OCI-LY1 (cell line): ENCODE results near the gene GALNTL6.
"Not testable (repeated sequence)": the region's sequence is repeated elsewhere in the genome, so short reads cannot be mapped to it uniquely, and the experiment has no call there.

Experiments used
- H2AFZ ChIP-seq: fragments of 200-600 bp; sonication (generic), shearing (Covaris generic); 2 replicates; pipeline ENCODE4 v1.6.0; 2014; ENCODE audit warnings: antibody characterized with exemption, mild to moderate bottlenecking, low read length
- H3F3A ChIP-seq: fragments of 200-600 bp; sonication (generic), shearing (Covaris generic); 2 replicates; pipeline ENCODE4 v1.6.0; 2014; ENCODE audit warnings: mild to moderate bottlenecking, antibody characterized with exemption, low read length, moderate library complexity; ENCODE audit not compliant: insufficient read depth
- H3K27ac ChIP-seq: fragments of 200-600 bp; sonication (generic); 2 replicates; pipeline ENCODE4 v1.5.1; 2014; ENCODE audit warnings: low read length, mixed run types, mild to moderate bottlenecking, low read depth; ENCODE audit not compliant: poor library complexity, severe bottlenecking
- H3K27me3 ChIP-seq: fragments of 200-600 bp; sonication (generic); 2 replicates; pipeline ENCODE4 v1.6.0; 2014; ENCODE audit warnings: antibody characterized with exemption, mild to moderate bottlenecking, low read length, moderate library complexity; ENCODE audit not compliant: insufficient read depth
- H3K36me3 ChIP-seq: fragments of 200-600 bp; sonication (generic); 2 replicates; pipeline ENCODE4 v1.6.1; 2014; ENCODE audit warnings: mild to moderate bottlenecking, antibody characterized with exemption, low read length, moderate library complexity, mixed read lengths; ENCODE audit not compliant: insufficient read depth
- H3K4me1 ChIP-seq: fragments of 200-600 bp; sonication (generic); 2 replicates; pipeline ENCODE4 v1.5.1; 2014; ENCODE audit warnings: mild to moderate bottlenecking, low read length, moderate library complexity; ENCODE audit not compliant: insufficient read depth, severe bottlenecking
- H3K4me2 ChIP-seq: fragments of 200-600 bp; sonication (generic), shearing (Covaris generic); 2 replicates; pipeline ENCODE4 v1.6.1; 2014; ENCODE audit warnings: low read length
- H3K4me3 ChIP-seq: fragments of 200-600 bp; sonication (generic); 2 replicates; pipeline ENCODE4 v1.5.1; 2014; ENCODE audit warnings: low read length, low read depth, mild to moderate bottlenecking, mixed read lengths; ENCODE audit not compliant: poor library complexity, severe bottlenecking
- H3K79me2 ChIP-seq: fragments of 200-600 bp; shearing (Covaris generic); 2 replicates; pipeline ENCODE4 v1.6.1; 2016; ENCODE audit warnings: mixed run types, low read length, mixed read lengths; ENCODE audit not compliant: insufficient read depth
- H3K9ac ChIP-seq: fragments of 200-600 bp; sonication (generic), shearing (Covaris generic); 2 replicates; pipeline ENCODE4 v1.6.1; 2014; ENCODE audit warnings: mild to moderate bottlenecking, low read length, mixed read lengths
- H3K9me2 ChIP-seq: fragments of 200-600 bp; sonication (generic), shearing (Covaris generic); 2 replicates; pipeline ENCODE4 v1.6.1; 2014; ENCODE audit warnings: low read depth, mild to moderate bottlenecking, low read length, mixed read lengths
- H3K9me3 ChIP-seq: fragments of 200-600 bp; shearing (Covaris generic); 2 replicates; pipeline ENCODE4 v1.6.1; 2014; ENCODE audit warnings: low read length, mixed read lengths
- H4K20me1 ChIP-seq: fragments of 200-600 bp; sonication (generic), shearing (Covaris generic); 2 replicates; pipeline ENCODE4 v1.6.0; 2016; ENCODE audit warnings: mild to moderate bottlenecking, low read length; ENCODE audit not compliant: insufficient read depth
- EZH2 ChIP-seq: fragments of 200-600 bp; sonication (generic), shearing (Covaris generic); IDR thresholded peaks from 2 replicates; pipeline ENCODE4 v1.8.0; 2017; ENCODE audit warnings: borderline replicate concordance, mixed run types, mild to moderate bottlenecking, antibody characterized with exemption, low read length, moderate library complexity, mixed read lengths
- TF ChIP-seq, protein P1 (sequence below): fragments of 200-600 bp; sonication (generic), shearing (Covaris generic); IDR thresholded peaks from 2 replicates; pipeline ENCODE4 v1.5.1; 2017; ENCODE audit warnings: mild to moderate bottlenecking, antibody characterized with exemption, low read length, moderate library complexity, mixed read lengths

Gene GALNTL6

GRCh38 chr4:172950990-172951389 lies 1137.8 kb downstream of the GALNTL6 start:
- H3K27ac ChIP-seq: no peak overlapping the region
- H3K4me1 ChIP-seq: no peaks in the 10 kb centered on the region
- no peaks in the 10 kb centered on the region for H3F3A ChIP-seq
- no peaks in the 10 kb centered on the region for H3K79me2 ChIP-seq
- H4K20me1 ChIP-seq: no peaks in the 10 kb centered on the region
- no peaks in the 10 kb centered on the region for H3K9me2 ChIP-seq
- no peak overlapping the region for H3K4me3 ChIP-seq
- H3K36me3 ChIP-seq: no peaks in the 10 kb centered on the region
- H2AFZ ChIP-seq: no peak overlapping the region
- no peaks in the 10 kb centered on the region for H3K9me3 ChIP-seq
- no peak for TF ChIP-seq EZH2
- TF ChIP-seq, protein P1, sequence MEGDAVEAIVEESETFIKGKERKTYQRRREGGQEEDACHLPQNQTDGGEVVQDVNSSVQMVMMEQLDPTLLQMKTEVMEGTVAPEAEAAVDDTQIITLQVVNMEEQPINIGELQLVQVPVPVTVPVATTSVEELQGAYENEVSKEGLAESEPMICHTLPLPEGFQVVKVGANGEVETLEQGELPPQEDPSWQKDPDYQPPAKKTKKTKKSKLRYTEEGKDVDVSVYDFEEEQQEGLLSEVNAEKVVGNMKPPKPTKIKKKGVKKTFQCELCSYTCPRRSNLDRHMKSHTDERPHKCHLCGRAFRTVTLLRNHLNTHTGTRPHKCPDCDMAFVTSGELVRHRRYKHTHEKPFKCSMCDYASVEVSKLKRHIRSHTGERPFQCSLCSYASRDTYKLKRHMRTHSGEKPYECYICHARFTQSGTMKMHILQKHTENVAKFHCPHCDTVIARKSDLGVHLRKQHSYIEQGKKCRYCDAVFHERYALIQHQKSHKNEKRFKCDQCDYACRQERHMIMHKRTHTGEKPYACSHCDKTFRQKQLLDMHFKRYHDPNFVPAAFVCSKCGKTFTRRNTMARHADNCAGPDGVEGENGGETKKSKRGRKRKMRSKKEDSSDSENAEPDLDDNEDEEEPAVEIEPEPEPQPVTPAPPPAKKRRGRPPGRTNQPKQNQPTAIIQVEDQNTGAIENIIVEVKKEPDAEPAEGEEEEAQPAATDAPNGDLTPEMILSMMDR: no peak
- H3K27me3 ChIP-seq: no peaks in the 10 kb centered on the region
- no peak overlapping the region for H3K9ac ChIP-seq
- H3K4me2 ChIP-seq: no peak overlapping the region

DNA sequence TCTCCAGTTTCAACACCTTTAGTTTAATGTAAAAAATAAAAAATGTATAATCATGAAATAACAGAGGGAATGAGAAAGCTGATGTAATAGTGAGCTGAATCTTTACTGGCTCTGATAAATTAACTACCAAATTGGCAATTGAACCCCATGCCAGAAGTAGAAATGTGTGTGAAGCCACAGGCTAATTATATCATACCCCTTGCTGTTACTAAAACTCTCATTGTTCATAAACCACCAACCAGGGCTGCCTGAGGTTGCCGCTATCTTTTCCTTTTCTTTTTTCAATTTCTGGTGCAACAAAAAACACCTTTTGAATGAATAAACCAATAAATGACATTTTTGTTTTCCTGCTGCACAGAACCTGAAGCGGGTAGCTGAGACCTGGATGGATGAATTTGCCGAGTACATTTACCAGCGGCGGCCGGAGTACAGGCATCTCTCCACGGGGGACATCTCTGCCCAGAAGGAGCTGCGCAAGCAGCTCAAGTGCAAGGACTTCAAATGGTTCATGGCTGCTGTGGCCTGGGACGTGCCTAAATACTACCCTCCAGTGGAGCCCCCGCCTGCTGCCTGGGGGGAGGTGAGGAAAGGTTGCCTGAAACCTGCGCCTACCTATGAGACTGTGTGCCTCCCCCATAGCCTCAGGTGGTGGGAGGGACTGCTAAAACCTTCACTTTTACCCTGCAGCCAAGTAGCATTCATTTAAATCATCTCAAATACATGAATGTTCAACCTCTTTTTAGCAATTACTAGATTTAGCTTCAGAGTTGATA lies 1138.7 kb downstream of the GALNTL6 start:
- no peaks in the 10 kb centered on the region for H3K27me3 ChIP-seq
- TF ChIP-seq EZH2: no peak
- TF ChIP-seq, protein P1: no peak
- H3K9me3 ChIP-seq: no peaks in the 10 kb centered on the region
- no peaks in the 10 kb centered on the region for H3K9me2 ChIP-seq
- no peak overlapping the region for H3K4me2 ChIP-seq
- H4K20me1 ChIP-seq: no peaks in the 10 kb centered on the region
- H3K4me1 ChIP-seq: no peaks in the 10 kb centered on the region
- H3K27ac ChIP-seq: no peak overlapping the region
- no peak overlapping the region for H3K9ac ChIP-seq
- H2AFZ ChIP-seq: no peak overlapping the region
- H3K79me2 ChIP-seq: no peaks in the 10 kb centered on the region
- no peak overlapping the region for H3K4me3 ChIP-seq
- H3F3A ChIP-seq: no peaks in the 10 kb centered on the region
- H3K36me3 ChIP-seq: no peaks in the 10 kb centered on the region

GRCh38 chr4:172953896-172954568 lies 1140.8 kb downstream of the GALNTL6 start:
- no peaks in the 10 kb centered on the region for H3K79me2 ChIP-seq
- H3K9me3 ChIP-seq: no peaks in the 10 kb centered on the region
- H3K4me1 ChIP-seq: no peaks in the 10 kb centered on the region
- no peak overlapping the region for H3K9ac ChIP-seq
- H3K27me3 ChIP-seq: no peaks in the 10 kb centered on the region
- no peaks in the 10 kb centered on the region for H4K20me1 ChIP-seq
- no peak overlapping the region for H3K27ac ChIP-seq
- H3K4me3 ChIP-seq: no peak overlapping the region
- H3F3A ChIP-seq: no peaks in the 10 kb centered on the region
- no peak overlapping the region for H3K4me2 ChIP-seq
- TF ChIP-seq, protein P1: no peak
- no peak for TF ChIP-seq EZH2
- H3K36me3 ChIP-seq: no peaks in the 10 kb centered on the region
- no peak overlapping the region for H2AFZ ChIP-seq
- H3K9me2 ChIP-seq: no peaks in the 10 kb centered on the region

DNA sequence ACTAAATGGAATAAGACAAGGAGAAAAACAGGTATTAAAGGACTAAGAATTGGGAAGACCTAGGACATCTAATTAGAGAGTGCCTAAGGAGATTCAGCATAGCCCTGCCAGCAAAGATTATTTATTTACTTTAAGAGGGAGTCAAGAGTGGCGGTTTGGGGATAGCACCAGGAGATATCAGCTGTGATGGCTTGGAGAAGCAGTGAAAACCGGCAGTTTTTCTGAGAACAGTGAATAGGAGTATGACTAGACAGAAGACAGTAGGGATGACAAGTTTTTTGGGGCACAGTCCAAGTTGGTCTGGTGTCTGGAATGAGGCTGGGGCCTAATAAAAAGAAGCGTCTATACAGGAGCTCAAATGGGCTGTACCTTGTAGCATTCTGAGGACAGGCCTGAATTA lies 1143.1 kb downstream of the GALNTL6 start:
- not testable (repeated sequence) for H3K9ac ChIP-seq, H3K27me3 ChIP-seq, H3K9me3 ChIP-seq, H3K27ac ChIP-seq, H3K4me1 ChIP-seq, H3K4me3 ChIP-seq, H3K79me2 ChIP-seq, H3K4me2 ChIP-seq, H4K20me1 ChIP-seq, H3F3A ChIP-seq, H3K9me2 ChIP-seq, H3K36me3 ChIP-seq, H2AFZ ChIP-seq
